ENCODE results near the gene CMSS1. TPM values are rescaled to one million over a fixed set of nuclear protein-coding genes. Genes with fewer than 3 reads are reported as not detected.

The CMSS1 gene
- total and polyA plus RNA-seq, 8 donors = 14.4 to 29.9 (median 15.9) TPM

- H3K27ac ChIP-seq = no peak overlapping the region
- H3K27me3 ChIP-seq = no peaks in the 10 kb centered on the region
- FAIRE-seq = no peak
- no peaks in the 10 kb centered on the region for H3K36me3 ChIP-seq
- DNase-seq = no peak
- no peak overlapping the region for H3K4me3 ChIP-seq
- TF ChIP-seq, protein P1, sequence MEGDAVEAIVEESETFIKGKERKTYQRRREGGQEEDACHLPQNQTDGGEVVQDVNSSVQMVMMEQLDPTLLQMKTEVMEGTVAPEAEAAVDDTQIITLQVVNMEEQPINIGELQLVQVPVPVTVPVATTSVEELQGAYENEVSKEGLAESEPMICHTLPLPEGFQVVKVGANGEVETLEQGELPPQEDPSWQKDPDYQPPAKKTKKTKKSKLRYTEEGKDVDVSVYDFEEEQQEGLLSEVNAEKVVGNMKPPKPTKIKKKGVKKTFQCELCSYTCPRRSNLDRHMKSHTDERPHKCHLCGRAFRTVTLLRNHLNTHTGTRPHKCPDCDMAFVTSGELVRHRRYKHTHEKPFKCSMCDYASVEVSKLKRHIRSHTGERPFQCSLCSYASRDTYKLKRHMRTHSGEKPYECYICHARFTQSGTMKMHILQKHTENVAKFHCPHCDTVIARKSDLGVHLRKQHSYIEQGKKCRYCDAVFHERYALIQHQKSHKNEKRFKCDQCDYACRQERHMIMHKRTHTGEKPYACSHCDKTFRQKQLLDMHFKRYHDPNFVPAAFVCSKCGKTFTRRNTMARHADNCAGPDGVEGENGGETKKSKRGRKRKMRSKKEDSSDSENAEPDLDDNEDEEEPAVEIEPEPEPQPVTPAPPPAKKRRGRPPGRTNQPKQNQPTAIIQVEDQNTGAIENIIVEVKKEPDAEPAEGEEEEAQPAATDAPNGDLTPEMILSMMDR (IDR thresholded peaks at IDR 0.05) = no peak
- intact Hi-C loops (cut with DNase I) = no loop called here
- H3K4me1 ChIP-seq = peaks cover 0 to 3% (median 0%) of the 10 kb centered on the region in 3 donors
- ATAC-seq = no peak
- H3K9me3 ChIP-seq = no peaks in the 10 kb centered on the region
- 90 to 95% methylated on average over 2 of the region's 2 CpGs for WGBS, 2 donors
These were observed 65.4 kb downstream of the CMSS1 start for GRCh38 chr3:99883138-99883461.

DNA sequence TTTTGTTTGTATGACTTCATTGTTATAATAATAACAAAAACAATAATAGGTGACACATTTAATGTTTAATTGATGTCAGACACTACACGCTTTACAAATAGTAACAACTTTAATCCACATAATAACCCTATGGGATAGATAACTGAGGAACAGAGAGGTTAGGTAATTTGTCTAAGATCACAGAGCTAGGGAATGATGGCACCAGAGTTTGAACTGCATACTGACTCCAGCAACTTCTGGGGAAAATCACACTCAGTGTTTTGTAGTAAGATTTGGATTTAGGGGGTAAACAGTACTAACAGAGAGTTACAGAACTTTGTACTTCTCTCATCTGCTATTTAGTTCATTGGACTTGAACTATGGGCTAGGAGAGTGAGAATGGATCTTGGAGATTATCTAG is 66.0 kb downstream of the CMSS1 start:
- intact Hi-C loops (cut with DNase I) = no loop called here
- Histone ChIP-seq H3K4me3 (no peak overlapping the region), H3K27ac (no peak overlapping the region), H3K4me1 (peaks cover 0 to 3% (median 0%) of the 10 kb centered on the region in 3 donors), H3K9me3 (no peaks in the 10 kb centered on the region), H3K27me3 (no peaks in the 10 kb centered on the region), H3K36me3 (no peaks in the 10 kb centered on the region)
- TF ChIP-seq, protein P1 (IDR thresholded peaks at IDR 0.05) = no peak
- WGBS, 2 donors = 95% methylated on average over 1 of the region's 1 CpG
- ATAC-seq (no peak), DNase-seq (no peak), FAIRE-seq (no peak)

- H3K27ac ChIP-seq = peak overlapping the region in 1 of 4 donors; percentile 28
These were observed 66.8 kb downstream of the CMSS1 start for GRCh38 chr3:99884484-99884883.

GRCh38 chr3:99885085-99885484 is 67.4 kb downstream of the CMSS1 start:
- FAIRE-seq (no peak), ATAC-seq (no peak), DNase-seq (no peak)
- Histone ChIP-seq H3K4me1 (peaks cover 0 to 3% (median 0%) of the 10 kb centered on the region in 3 donors), H3K4me3 (no peak overlapping the region), H3K9me3 (no peaks in the 10 kb centered on the region), H3K27me3 (no peaks in the 10 kb centered on the region), H3K36me3 (no peaks in the 10 kb centered on the region), H3K27ac (peak overlapping the region in 1 of 4 donors; percentile 28)
- WGBS, 2 donors = 93 to 100% methylated on average over 1 of the region's 1 CpG
- intact Hi-C loops (cut with DNase I) = no loop called here
- TF ChIP-seq, protein P1 (IDR thresholded peaks at IDR 0.05) = no peak

More at GRCh38 chr3:99884484-99884883, 66.8 kb downstream of the CMSS1 start:
- H3K4me3 ChIP-seq = no peak overlapping the region
- no peaks in the 10 kb centered on the region for H3K36me3 ChIP-seq
- FAIRE-seq = no peak
- 49 to 58% methylated on average over 2 of the region's 2 CpGs for whole genome bisulfite sequencing, 2 donors
- intact Hi-C loops (cut with DNase I) = no loop called here
- no peaks in the 10 kb centered on the region for H3K27me3 ChIP-seq
- H3K4me1 ChIP-seq = peaks cover 0 to 3% (median 0%) of the 10 kb centered on the region in 3 donors
- TF ChIP-seq, protein P1 (IDR thresholded peaks at IDR 0.05) = no peak
- no peak for DNase-seq
- H3K9me3 ChIP-seq = no peaks in the 10 kb centered on the region
- peak in 1 of 4 donors; percentile 14 for ATAC-seq

- no peak overlapping the region for H3K27ac ChIP-seq
- H3K9me3 ChIP-seq = no peaks in the 10 kb centered on the region
- ATAC-seq (no peak), FAIRE-seq (no peak), DNase-seq (no peak)
- no peak overlapping the region for H3K4me3 ChIP-seq
- 95 to 96% methylated on average over 3 of the region's 3 CpGs for WGBS, 2 donors
- intact Hi-C loops (cut with DNase I) = no loop called here
- TF ChIP-seq, protein P1 (IDR thresholded peaks at IDR 0.05) = no peak
- H3K4me1 ChIP-seq = peaks cover 0 to 3% (median 0%) of the 10 kb centered on the region in 3 donors
- no peaks in the 10 kb centered on the region for H3K27me3 ChIP-seq
- no peaks in the 10 kb centered on the region for H3K36me3 ChIP-seq
These were observed 68.2 kb downstream of the CMSS1 start for GRCh38 chr3:99885851-99886250.
